Peyer's patch (tissue), 4 donors: ENCODE data around the gene C1QTNF2.

ENCODE experiments used
- CTCF ChIP-seq, 6 experiments: fragments of 450-650 bp in 4 of 6; fragments of 200-600 bp in 2 of 6; sonication (generic) in 1 of 6; IDR thresholded peaks; one replicate each; pipeline ENCODE4 v1.5.1; 2017 to 2019; ENCODE audit warnings: antibody characterized with exemption in 6 of 6, mild to moderate bottlenecking in 3 of 6, moderate library complexity in 1 of 6
- POLR2A ChIP-seq, 2 donors: fragments of 450-650 bp; IDR thresholded peaks; one replicate each; pipeline ENCODE4 v1.5.1; 2017; ENCODE audit warnings: antibody characterized with exemption in 2 of 2, mild to moderate bottlenecking in 2 of 2, moderate library complexity in 2 of 2

GRCh38 chr5:160312134-160312959, 58.1 kb downstream of the C1QTNF2 start, which contains the start of gene CCNJL:
- no peak for TF ChIP-seq CTCF (IDR thresholded peaks at IDR 0.05)
- TF ChIP-seq POLR2A (IDR thresholded peaks at IDR 0.05), result peak in 1 of 2 donors; percentile 21
